Stimulated activated naive CD4-positive, alpha-beta T cell treated with Interleukin-2 at 50 U/mL for 16 hours (primary cell): ENCODE measurements around the gene FAM13B.
"Not testable (repeated sequence)": the region's sequence is repeated elsewhere in the genome, so short reads cannot be mapped to it uniquely, and the experiment has no call there.

Source experiments
- DNase-seq: peaks from one replicate; lab custom pipeline; 2025; lab: John Stamatoyannopoulos, UW

FAM13B gene

GRCh38 chr5:137960819-137961218, 72.1 kb downstream of the FAM13B start:
- no peak for DNase-seq

- DNase-seq = no peak
Measured at GRCh38 chr5:137960141-137960540, 72.7 kb downstream of the FAM13B start.

GRCh38 chr5:137959488-137959887, 73.4 kb downstream of the FAM13B start:
- DNase-seq = no peak

GRCh38 chr5:137957948-137958347, 74.9 kb downstream of the FAM13B start:
- DNase-seq = no peak

GRCh38 chr5:137954131-137954879, 78.6 kb downstream of the FAM13B start:
- no peak for DNase-seq

- DNase-seq = no peak
Measured at GRCh38 chr5:137945825-137946224, 87.1 kb downstream of the FAM13B start.

GRCh38 chr5:137944280-137944679, 88.6 kb downstream of the FAM13B start:
- DNase-seq = not testable (repeated sequence)

GRCh38 chr5:137939331-137939730, 93.5 kb downstream of the FAM13B start:
- no peak for DNase-seq

GRCh38 chr5:137938751-137939143, 94.1 kb downstream of the FAM13B start:
- DNase-seq = no peak

GRCh38 chr5:137937994-137938750, 94.7 kb downstream of the FAM13B start:
- no peak for DNase-seq

GRCh38 chr5:137935694-137936093, 97.2 kb downstream of the FAM13B start:
- DNase-seq = no peak

GRCh38 chr5:137935190-137935589, 97.7 kb downstream of the FAM13B start:
- no peak for DNase-seq

- DNase-seq = no peak
Measured at GRCh38 chr5:137933491-137933911, 99.4 kb downstream of the FAM13B start.

GRCh38 chr5:137932800-137933199, 100.1 kb downstream of the FAM13B start:
- no peak for DNase-seq

- no peak for DNase-seq
Measured at GRCh38 chr5:137923856-137924255, 109.0 kb downstream of the FAM13B start.

- no peak for DNase-seq
Measured at GRCh38 chr5:137921931-137922330, 110.9 kb downstream of the FAM13B start.

GRCh38 chr5:137916923-137917322, 116.0 kb downstream of the FAM13B start:
- DNase-seq = no peak

GRCh38 chr5:137914758-137915157, 118.1 kb downstream of the FAM13B start:
- DNase-seq = no peak

- DNase-seq = no peak
Measured at GRCh38 chr5:137902408-137903133, 130.3 kb downstream of the FAM13B start.

GRCh38 chr5:137901011-137901817, 131.7 kb downstream of the FAM13B start:
- DNase-seq = no peak

- DNase-seq = no peak
Measured at GRCh38 chr5:137899493-137899892, 133.4 kb downstream of the FAM13B start.

GRCh38 chr5:137896560-137896959, 136.3 kb downstream of the FAM13B start:
- no peak for DNase-seq
